ENCODE data around the gene PTGS1. TPM values are rescaled to one million over a fixed set of nuclear protein-coding genes. Genes with fewer than 3 reads are reported as not detected.
"Not testable (repeated sequence)": the region's sequence is repeated elsewhere in the genome, so short reads cannot be mapped to it uniquely, and the experiment has no call there.

Gene PTGS1
- total RNA-seq, 1 donor from 2014 or later, result 9.6 TPM

DNA sequence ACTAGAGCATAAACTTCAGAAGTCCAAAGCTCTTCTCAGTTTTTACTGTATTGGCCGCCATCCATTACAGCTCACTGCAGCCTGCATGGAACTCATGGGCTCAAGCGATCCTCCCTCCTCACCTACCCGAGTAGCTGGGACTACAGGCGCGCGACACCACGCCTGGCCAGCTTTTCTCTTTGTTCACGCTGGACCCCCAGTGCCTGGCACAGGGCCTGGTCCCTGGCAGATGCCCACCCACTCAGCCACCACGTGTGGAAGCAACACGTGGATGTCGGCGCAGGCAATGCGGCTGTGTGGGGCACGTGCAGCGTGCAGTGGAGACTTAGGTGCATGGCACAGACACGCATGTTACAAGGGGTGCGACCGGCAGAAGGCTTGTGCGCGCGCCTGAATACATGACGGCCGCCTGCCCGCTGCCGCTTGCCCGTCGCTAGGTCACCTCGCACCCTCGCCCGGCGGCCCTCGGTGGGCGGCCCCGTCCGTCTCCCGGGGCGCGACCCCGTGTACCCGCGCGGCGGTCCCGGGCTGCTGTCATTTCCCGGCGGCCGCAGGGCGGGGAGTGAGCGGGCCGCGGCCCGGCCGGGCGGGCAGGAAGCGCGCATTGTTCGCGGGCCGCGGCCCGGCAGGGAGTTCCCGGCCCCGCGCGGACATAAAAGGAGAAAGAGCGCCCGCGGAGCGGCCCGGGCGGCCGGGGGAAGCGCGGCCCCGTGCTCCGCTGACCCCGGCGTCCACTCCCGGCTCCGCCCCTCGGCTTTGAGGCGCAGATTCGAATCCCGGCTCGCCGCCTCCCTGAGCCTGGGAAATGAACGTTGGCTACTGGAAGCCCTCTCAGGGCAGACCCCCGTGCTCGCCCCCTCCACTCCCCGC is 24.1 kb upstream of the PTGS1 start:
- peak; percentile 43 for DNase-seq (ENCODE audit: low read depth)

DNA sequence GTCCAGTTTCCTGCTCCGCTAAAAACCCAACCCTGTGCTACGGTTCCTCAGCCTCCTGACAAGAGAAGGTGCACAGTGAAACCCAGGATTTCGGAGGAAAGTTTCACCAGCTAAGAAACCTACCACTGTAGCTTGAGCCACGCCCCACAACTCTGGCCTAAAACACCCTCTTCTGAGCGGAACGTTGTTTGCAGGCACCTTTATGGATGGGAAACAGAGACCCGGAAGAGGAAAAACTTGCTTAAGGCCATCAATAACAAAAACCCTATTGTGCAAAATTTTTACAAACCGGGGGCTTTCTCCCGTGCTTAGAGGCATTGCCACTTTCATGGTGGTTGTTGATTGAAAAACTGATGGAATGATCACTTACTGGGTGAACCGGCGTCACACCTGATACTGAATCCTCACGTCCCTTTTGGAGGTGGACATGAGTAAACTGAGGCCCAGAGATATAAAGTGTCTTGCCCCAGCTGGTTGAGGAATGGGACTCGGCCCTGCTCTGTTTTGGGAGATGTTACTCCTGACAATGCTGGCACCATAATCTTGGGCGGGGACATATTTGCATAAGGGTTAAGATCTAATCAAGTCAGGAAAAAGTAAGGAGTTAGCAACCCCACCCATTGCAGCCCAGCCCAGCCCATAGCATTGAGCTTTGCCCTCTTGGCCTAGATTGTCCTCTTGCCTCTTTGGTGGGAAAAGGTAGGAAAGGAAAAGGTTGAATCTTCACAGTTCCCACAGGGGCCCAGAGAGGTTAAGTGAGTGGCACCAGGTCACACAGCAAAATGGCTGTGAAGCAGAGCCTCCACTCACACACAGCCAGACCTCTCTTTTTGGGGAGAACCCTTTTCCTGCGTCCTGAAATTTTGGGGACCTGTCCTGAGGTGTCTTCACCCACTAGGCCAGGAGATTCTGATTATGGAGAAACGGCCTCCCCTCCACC is 23.2 kb upstream of the PTGS1 start:
- no peak for DNase-seq (ENCODE audit: low read depth)

DNA sequence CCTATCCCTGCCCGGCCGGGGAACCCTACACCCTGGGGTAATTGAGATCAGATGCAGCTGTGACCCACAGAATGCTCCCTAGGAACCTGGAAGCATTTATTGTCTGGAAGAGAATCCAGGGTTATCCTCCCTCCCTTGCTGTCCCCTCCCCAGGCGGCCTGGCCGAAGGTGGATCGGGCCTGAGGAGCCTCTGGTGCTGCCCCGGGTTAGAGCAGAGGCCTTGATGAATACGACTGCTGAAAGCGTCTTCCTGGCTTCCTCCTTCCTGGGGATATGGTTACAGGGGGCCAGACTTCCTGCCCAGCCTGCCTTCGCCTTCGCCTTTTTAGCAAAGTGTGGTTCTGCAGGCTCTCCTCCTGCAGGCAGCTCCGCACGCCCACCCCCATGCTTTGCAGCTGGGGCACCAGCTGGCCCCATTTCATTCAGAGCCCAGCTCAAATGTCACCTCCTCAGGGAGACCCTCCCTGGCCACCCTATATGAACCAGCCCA is 22.5 kb upstream of the PTGS1 start:
- no peak for DNase-seq (ENCODE audit: low read depth)

DNA sequence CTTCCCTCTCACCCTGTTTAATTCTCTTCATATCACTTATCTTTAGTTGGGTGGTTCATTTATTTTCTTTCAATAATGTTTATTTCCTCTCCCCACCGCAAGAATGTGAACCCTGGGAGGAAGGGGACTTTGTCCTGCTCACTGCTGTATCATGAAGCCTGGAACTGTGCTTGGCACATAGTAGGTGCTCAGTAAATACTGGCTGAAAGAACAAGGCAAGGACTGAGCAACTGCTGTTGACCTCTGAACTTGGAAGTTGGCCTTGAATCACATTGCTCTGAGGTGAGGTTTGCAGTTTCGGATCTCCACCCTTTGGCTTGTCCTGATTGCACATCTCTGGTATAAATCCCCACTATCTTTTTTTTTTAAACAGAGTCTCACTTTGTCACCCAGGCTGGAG is 22.0 kb upstream of the PTGS1 start:
- no peak for DNase-seq (ENCODE audit: low read depth)

DNA sequence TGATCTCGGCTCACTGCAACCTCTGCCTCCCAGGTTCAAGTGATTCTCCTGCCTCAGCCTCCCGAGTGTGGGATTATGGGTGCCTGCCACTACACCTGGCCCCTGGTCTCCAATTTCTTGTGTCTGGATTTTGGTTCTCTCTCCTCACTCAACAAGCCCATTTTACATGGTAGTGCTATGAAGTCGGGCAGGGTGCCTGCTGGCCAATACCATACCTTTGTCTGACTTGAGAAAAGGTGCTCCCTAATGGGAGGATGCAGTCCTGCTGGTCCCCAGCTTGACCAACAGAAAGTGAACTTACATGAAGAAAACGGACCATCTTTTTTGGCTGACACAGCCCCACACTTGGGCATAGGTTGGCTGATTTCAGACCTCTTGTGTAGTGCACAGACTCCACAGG is 21.6 kb upstream of the PTGS1 start:
- no peak for DNase-seq (ENCODE audit: low read depth)

DNA sequence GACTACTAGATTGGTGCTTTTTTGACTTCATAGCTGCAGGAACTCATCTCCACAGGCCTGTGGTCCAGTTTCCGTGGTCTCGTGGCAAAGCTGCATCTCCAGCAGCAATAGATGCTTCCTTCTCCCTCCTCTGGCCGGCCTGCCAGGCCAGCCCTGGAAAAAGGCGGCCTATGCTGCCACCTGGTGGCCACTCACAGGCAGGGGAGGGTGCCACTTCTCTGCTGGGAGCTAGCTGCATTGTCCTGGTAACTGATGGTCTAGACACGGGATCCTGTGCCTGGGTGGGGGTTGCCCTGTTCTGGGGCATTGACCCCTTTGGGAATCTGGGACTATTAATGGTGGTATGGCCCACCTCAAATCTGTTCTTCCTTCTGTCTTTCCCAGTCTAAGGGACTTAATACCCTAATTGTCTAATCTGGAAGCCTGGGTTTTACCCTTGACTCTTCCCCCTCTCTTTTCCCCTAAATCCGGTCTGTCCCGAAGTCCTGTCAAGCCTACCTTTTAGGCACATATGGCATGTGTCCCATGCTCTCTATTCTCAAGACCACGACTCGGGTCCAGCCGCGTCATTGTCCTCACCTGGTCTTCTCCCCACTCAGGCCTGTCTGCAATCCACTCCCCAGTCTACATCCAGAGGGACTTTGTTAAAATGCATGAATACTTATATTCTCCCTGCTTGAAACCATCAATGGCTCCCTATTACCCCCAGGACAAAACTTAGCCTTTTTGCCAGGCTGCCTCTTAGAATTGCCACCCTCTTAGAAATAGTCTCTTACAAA is 20.1 kb upstream of the PTGS1 start:
- DNase-seq (ENCODE audit: low read depth), result peak; percentile 73

DNA sequence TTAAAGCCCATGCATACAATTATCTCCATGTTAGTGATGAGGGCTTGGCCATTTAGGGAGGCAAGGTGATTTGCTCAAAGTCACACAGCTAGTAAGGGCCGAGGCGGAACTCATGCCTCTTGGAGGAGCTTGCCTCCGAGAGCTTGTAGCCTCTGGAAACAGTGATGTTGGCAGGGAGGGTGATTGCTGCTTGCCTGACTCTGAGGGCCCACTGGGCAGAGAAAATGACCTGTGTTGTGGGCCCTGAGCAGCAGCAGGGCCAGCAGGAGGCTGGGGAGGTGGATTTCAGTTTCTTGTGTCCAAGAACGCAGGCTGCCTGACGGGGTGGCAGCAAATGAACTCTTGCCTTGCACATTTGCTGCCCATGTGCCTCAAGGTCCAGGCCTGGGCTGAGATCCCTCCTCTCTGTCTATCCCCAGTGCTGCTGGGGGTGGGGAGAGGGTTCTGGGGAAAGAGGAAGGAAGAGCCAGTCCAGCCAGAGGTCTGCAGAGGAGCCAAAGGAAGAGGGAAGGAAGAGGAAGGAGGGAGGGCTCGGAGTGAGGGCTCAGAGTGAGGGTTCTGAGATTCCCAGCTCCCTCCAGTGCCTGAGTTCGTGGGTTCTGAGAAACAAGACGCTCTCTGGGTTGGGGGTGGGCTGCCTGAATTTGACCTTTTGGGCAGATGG is 16.2 kb upstream of the PTGS1 start:
- no peak for DNase-seq (ENCODE audit: low read depth)

DNA sequence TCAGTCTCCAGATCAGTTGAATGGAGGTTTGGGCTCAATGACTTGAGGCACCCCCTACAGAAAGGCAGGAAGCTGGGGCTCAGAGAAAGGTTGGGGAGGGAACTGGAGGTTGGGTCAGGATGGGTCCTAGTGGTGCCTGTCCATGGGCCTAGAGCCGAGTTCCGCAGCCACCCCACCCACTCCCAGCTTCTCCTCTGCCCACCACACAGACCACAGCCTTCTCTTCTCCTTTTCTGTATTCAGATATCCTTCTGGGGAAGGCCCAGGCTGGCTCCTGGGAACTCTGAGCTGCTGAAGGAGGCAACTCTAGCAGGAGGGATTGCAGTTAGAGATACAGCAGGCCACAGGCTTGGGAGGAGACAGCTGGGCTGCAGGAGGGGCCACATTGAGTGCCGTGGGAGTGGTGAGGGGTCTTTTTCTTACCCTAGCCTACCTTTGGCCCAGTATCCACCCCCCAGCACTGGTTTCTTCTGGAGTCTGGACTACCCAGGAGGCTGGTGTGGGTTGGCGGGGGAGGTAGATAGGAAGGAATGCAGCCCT is 15.4 kb upstream of the PTGS1 start:
- DNase-seq (ENCODE audit: low read depth), result no peak

DNA sequence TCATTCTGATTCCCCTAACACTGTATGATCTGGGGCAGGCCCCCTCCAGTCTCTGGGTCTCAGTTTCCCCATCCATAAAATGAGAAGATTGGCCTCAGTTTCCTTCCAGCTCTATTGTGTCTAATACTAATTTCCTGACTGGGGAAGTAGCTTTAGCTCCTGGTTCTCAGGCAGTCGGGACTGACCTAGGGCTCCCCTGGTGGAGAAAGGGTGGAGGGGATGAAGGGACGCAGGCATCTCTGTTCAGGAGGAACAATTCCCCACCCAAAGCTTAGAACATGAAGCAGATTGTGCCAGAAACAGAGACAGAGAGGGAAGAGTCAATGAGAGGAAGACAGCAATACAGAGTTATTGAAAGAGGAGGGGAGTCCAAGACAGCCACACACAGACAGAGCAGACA is 14.2 kb upstream of the PTGS1 start:
- DNase-seq (ENCODE audit: low read depth), result no peak

DNA sequence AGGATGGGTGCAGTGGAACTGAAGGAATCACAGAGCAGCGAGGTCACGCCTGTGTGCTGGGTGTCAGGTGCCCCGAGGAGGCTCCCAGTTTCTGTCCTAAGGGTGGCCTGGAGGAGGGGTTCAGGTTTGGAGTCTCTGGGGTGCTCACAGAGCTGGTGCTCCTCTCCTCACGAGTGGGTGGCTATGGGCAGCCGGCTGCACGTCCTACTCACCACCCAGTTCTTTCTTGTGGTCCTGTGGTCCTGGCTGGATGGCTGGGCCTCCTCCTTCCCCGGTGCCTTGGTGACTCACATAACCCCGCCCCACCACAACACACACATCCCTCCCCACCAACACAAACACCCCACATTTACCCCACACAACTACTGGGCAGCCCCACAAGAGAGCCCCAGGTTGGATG is 9.9 kb upstream of the PTGS1 start:
- no peak for DNase-seq (ENCODE audit: low read depth)

DNA sequence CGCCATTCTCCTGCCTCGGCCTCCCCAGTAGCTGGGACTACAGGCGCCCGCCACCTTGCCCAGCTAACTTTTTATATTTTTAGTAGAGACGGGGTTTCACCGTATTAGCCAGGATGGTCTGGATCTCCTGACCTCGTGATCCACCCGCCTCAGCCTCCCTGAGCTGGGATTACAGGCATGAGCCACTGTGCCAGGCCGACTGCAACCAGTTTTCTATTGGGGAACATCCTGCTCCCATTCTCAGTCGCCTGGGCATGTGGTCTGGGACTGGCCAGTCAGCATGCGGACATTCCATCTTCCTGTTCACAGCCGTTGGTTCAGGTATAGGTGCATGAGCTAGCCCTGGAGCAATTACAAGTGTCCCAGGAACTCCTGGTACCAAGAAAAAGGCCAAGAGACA is 7.7 kb upstream of the PTGS1 start:
- DNase-seq (ENCODE audit: low read depth), result not testable (repeated sequence)

DNA sequence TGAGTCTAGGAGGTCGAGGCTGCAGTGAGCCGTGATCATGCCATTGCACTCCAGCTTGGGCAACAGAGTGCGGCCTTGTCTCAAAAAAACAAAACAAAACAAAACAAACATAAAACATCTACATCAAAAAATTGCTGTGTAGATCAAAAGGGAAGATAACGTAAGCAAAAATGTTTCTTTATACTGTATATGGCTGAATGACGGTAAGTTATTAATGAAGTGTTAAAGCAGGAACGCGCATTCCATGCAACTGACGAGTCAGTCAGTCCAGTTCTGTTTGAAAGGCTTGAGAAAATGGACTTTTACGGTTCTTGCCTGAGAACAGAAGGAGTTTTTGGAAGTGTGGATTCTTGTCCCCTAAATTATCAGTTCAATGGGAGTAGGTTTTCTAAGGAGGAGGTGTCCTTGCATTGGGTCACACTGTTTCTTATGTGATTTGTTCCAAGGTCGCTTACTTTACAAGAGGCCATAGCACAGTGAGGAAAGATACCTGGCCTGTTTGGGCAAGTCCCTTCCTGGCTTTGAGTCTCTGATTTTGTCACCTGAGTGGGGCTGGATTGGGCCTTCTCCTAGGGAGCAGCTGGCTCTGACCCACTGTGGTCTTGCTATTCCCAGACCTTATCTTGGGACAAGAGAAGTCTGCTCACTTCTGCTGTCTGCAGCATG is 6.6 kb upstream of the PTGS1 start:
- DNase-seq (ENCODE audit: low read depth), result no peak

DNA sequence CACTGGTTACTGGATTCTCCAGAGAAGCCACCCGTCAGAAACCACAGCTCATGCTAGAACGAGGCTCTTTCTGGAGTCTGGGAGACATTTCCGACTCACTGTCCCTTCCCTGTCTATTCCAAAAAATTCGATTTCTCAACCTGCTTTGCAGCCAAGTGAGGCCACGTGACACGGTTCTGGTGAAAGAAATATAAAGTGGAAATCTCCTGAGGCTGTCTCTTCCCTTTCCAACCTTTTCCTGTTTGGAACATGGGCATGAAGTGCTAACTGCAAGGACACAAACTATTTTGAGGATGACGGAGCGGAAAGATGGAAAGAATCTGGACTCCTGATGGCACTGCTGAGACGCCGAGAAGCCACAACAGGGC is 6.1 kb upstream of the PTGS1 start:
- no peak for DNase-seq (ENCODE audit: low read depth)

DNA sequence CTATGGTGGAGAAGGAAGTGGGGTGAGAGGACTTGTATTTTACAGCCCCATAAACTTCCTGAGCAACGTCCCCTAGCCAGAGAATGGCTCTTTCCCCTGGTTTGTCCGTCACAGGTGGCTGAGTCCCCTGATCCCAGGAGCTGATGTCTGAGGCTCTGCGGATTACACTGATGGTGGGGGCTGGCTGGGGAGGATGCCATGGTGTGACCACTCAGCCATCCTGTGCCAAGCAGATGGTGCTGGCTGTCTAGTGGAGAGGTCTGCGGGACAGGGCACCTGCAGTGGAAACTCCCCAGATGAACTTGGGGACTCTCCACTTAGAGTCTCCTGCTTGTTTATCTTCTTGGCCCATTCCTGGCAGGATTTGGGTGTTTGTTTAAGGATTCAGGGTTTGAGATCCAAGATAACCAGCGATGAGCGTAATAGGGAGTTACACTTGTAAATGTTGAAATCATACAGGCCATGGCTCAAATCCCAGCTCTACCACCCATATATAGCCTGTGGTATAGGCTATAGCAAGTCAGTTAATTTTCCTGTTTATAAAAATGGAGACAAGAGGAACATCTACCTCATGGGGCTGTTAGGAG is 4.7 kb upstream of the PTGS1 start:
- no peak for DNase-seq (ENCODE audit: low read depth)

DNA sequence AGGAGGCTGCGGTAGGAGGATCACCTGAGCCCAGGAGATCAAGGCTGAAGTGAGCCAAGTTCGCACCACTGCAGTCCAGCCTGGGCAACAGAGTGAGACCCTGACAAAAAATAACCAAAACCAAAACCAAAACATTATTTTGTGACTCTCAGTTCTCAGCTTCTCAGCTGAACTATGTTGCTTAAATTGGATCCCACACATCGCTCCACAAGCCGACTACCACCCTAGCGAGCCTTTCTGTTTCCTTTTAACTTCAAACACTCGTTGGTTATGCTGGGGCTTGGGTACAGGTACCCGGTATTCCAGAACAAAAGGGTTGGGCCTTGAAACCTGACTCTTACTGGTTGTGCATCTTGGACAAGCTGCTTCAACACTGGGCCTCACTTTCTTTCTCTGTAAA is 3.8 kb upstream of the PTGS1 start:
- no peak for DNase-seq (ENCODE audit: low read depth)

DNA sequence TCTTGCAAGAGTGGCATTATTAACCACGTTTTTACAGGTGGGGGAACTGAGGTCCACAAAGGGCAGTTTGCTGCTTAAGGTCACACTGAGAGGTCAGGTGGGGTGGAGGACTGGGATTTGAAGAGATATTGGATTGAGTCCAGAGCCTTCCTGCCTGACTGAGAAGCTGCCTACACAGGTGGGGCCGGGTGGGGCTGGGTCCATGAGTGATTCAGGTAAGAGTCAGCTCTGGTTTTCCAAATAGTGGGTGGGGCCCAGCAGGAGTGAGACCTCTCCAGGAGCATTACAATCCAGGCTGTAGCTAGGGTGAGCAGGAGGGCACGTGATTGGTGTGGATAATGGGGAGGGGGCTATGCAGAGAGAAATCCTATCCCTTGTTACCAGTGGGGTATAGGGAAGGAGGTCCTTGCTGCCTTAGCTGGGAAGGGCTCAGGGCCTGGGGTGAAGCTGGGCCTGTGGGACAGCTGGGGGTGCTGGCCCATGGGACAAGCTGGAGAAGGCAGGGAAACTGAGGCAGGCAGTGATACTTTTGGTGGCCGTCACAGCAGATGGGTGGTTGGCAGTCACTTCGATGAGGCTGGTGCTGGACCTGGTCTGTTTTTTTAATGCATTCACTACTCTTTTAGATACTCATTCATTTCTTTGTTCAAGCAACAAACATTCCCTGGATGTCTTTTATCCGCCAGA is 2.9 kb upstream of the PTGS1 start:
- DNase-seq (ENCODE audit: low read depth), result no peak

DNA sequence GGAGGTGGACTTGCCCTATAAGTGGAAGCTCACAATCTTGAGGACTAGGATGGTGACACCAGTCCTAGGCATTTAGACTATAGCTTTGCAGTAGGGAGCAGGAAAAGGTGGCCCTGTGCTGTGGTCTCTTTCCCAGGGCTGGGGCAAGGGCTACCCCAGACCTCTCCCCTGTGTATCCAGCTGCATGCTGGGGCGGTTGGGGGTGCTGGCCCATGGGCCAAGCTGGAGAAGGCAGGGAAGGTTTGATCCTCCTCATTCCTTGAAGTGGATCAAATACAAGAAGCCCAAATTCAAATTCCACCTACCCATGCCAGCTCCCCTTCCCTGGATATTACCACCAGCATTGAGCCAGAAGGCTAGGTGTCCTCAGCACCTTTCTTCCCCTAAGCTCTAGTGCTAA is 2.2 kb upstream of the PTGS1 start:
- no peak for DNase-seq (ENCODE audit: low read depth)

DNA sequence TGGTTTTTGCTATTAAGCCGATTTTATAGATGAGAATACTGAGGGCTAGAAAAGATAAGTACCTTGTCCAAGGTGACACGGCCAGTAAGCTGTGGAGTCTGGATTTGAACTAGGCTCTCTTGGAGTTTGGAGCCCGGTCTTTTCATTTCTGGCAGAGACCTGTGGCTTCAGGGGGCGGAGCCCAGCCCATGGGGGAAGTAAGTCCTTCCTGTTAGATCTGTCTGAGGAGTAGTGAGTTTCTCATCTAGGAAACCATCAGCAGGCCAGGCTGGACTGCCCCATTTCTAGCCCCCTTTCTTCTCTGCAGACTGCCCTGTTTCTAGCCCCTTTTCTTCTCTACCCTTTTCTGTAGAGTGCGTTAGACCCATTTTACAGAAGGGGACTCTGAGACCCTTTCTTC is 521 bp upstream of the PTGS1 start:
- DNase-seq (ENCODE audit: low read depth), result no peak

DNA sequence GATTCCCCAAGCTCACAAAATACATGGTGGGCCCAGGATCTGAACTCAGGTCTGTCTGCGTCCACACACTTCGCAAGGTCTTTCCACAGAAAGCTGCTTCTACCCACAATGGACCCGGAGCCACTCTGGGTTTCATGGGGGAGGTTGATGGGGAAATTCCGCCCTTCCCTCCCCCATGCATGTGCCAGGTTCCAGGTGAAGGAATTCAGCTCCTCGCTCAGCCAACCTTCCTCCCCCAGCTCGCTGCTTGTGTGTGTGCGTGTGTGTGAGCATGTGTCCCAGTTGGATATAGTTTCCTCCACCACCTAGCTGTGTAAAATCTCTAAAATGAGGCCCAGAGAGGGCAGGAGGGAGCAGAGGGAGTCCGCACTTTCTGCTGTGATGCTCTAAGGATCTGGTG is 1.0 kb downstream of the PTGS1 start:
- no peak for DNase-seq (ENCODE audit: low read depth)

Data from myocyte (in vitro differentiated cells).